Keratinocyte (primary cell): ENCODE data around the gene CCDC171. TPM values are rescaled to one million over a fixed set of nuclear protein-coding genes. Genes with fewer than 3 reads are reported as not detected.

Source experiments
- DNase-seq: peaks from one replicate; pipeline ENCODE4 v3.0.0-alpha.2; 2011; ENCODE audit warnings: low read depth, missing footprints, low spot score
- FAIRE-seq: peaks from 2 replicates; lab custom pipeline; 2011; peaks lifted over from hg19 to GRCh38; lab: Jason Lieb, UNC
- H2AFZ ChIP-seq: 2 replicates; pipeline ENCODE4 v1.6.0; 2012; ENCODE audit warnings: low read length, control low read depth, inconsistent platforms; ENCODE audit not compliant: control insufficient read depth
- H3K27ac ChIP-seq: 2 replicates; pipeline ENCODE4 v1.5.1; 2011; ENCODE audit warnings: low read length; ENCODE audit not compliant: control insufficient read depth, insufficient read depth
- H3K27me3 ChIP-seq: 3 replicates; pipeline ENCODE4 v1.6.0; 2011; ENCODE audit warnings: low read length; ENCODE audit not compliant: control insufficient read depth, insufficient read depth; ENCODE audit errors: extremely low read depth
- H3K36me3 ChIP-seq, 2 experiments: 2 replicates in 1 of 2; 3 replicates in 1 of 2; pipeline ENCODE4 v1.5.1; 2011; ENCODE audit warnings: low read length in 2 of 2, mild to moderate bottlenecking in 1 of 2; ENCODE audit not compliant: control insufficient read depth in 2 of 2, insufficient read depth in 2 of 2; ENCODE audit errors: extremely low read depth in 1 of 2
- H3K4me1 ChIP-seq: 3 replicates; pipeline ENCODE4 v1.5.1; 2011; ENCODE audit warnings: low read length; ENCODE audit not compliant: control insufficient read depth, insufficient read depth; ENCODE audit errors: extremely low read depth
- H3K4me2 ChIP-seq: 3 replicates; pipeline ENCODE4 v1.6.0; 2011; ENCODE audit warnings: low read depth, low read length; ENCODE audit not compliant: control insufficient read depth, insufficient read depth; ENCODE audit errors: extremely low read depth
- H3K4me3 ChIP-seq, 3 experiments: fragments of 200-600 bp in 1 of 3; sonication (generic) in 1 of 3; 2 replicates in 2 of 3; 3 replicates in 1 of 3; pipeline ENCODE4 v1.5.1; 2011 to 2016; ENCODE audit warnings: low read length in 3 of 3, mild to moderate bottlenecking in 3 of 3, control low read depth in 2 of 3, inconsistent platforms in 1 of 3, low read depth in 1 of 3, mixed read lengths in 1 of 3, mixed run types in 1 of 3, moderate library complexity in 1 of 3; ENCODE audit not compliant: control insufficient read depth in 2 of 3, insufficient read depth in 2 of 3; ENCODE audit errors: extremely low read depth in 1 of 3
- H3K79me2 ChIP-seq: 2 replicates; pipeline ENCODE4 v1.6.0; 2012; ENCODE audit warnings: low read length; ENCODE audit not compliant: control insufficient read depth, insufficient read depth
- H3K9ac ChIP-seq: 3 replicates; pipeline ENCODE4 v1.6.0; 2011; ENCODE audit warnings: low read length; ENCODE audit not compliant: control insufficient read depth, insufficient read depth; ENCODE audit errors: extremely low read depth
- H3K9me1 ChIP-seq: 3 replicates; pipeline ENCODE4 v1.6.0; 2011; ENCODE audit warnings: low read length; ENCODE audit not compliant: control insufficient read depth, insufficient read depth; ENCODE audit errors: extremely low read depth
- H3K9me3 ChIP-seq: 2 replicates; pipeline ENCODE4 v1.5.1; 2012; ENCODE audit warnings: low read depth, low read length; ENCODE audit not compliant: control insufficient read depth
- H4K20me1 ChIP-seq: 3 replicates; pipeline ENCODE4 v1.6.0; 2011; ENCODE audit warnings: low read length; ENCODE audit not compliant: control insufficient read depth, insufficient read depth; ENCODE audit errors: extremely low read depth
- EZH2 ChIP-seq: IDR thresholded peaks from one replicate; pipeline ENCODE4 v1.6.1; 2012; ENCODE audit warnings: inconsistent platforms, mild to moderate bottlenecking, low read length, moderate library complexity
- dilution Hi-C: fragments of 300-500 bp; cut with MboI; formaldehyde crosslinking; loops from one replicate; pipeline ENCODE4 v1.7.0; 2020; ENCODE audit warnings: low sequenced_read_pairs; ENCODE audit not compliant: extremely low pct_ligation_motif_present
- polyA plus RNA-seq, 5 experiments: library from polyadenylated mRNA; depleted of rRNA in 3 of 5; stranded (reverse) in 3 of 5; stranded (forward) in 1 of 5; unstranded in 1 of 5; fragments of >200 nt; gene quantifications; 1 replicate in 1 of 5; 2 replicates in 3 of 5; 3 replicates in 1 of 5; pipeline versions ENCODE4 v1.2.1 to v1.2.3, GENCODE V29; 2011 to 2012; ENCODE audit warnings: missing spikeins in 2 of 5, low read depth in 1 of 5, low replicate concordance in 1 of 5
- TF ChIP-seq, protein P1 (sequence below), 3 experiments: IDR thresholded peaks in 1 of 3; conservative IDR thresholded peaks in 1 of 3; optimal IDR thresholded peaks in 1 of 3; 2 replicates in 2 of 3; 3 replicates in 1 of 3; pipeline versions ENCODE3 to v1.5.1; 2011; ENCODE audit warnings: low read length in 3 of 3, mild to moderate bottlenecking in 3 of 3, moderate library complexity in 2 of 3, control low read depth in 1 of 3, inconsistent platforms in 1 of 3; ENCODE audit not compliant: insufficient read depth in 2 of 3; ENCODE audit errors: extremely low read depth in 1 of 3

CCDC171 gene
- polyA plus RNA-seq, 1 donor (not counting 4 experiments of a cell fraction or from before 2014, with no cell fraction given): 0.46 TPM

- Histone ChIP-seq H3K4me2 (no peak overlapping the region), H3K4me1 (peaks cover 16% of the 10 kb centered on the region), H3K27ac (no peak overlapping the region)
These were observed 448.0 kb downstream of the CCDC171 start for GRCh38 chr9:16000811-16001210.

GRCh38 chr9:16001856-16002255 lies 449.0 kb downstream of the CCDC171 start:
- Histone ChIP-seq H3K36me3 (no peaks in the 10 kb centered on the region), H4K20me1 (no peaks in the 10 kb centered on the region), H3K27me3 (no peaks in the 10 kb centered on the region), H3K4me2 (no peak overlapping the region), H3K27ac (no peak overlapping the region), H3K4me1 (peaks cover 16% of the 10 kb centered on the region), H3K9me1 (no peaks in the 10 kb centered on the region), H2AFZ (no peak overlapping the region), H3K4me3 (no peak overlapping the region), H3K79me2 (no peaks in the 10 kb centered on the region), H3K9ac (no peak overlapping the region), H3K9me3 (no peaks in the 10 kb centered on the region)
- DNase-seq (no peak), FAIRE-seq (no peak)
- dilution Hi-C loops: no loop called here
- no peak for TF ChIP-seq EZH2

More at GRCh38 chr9:16000811-16001210, 448.0 kb downstream of the CCDC171 start:
- no peak for TF ChIP-seq EZH2
- TF ChIP-seq, protein P1, sequence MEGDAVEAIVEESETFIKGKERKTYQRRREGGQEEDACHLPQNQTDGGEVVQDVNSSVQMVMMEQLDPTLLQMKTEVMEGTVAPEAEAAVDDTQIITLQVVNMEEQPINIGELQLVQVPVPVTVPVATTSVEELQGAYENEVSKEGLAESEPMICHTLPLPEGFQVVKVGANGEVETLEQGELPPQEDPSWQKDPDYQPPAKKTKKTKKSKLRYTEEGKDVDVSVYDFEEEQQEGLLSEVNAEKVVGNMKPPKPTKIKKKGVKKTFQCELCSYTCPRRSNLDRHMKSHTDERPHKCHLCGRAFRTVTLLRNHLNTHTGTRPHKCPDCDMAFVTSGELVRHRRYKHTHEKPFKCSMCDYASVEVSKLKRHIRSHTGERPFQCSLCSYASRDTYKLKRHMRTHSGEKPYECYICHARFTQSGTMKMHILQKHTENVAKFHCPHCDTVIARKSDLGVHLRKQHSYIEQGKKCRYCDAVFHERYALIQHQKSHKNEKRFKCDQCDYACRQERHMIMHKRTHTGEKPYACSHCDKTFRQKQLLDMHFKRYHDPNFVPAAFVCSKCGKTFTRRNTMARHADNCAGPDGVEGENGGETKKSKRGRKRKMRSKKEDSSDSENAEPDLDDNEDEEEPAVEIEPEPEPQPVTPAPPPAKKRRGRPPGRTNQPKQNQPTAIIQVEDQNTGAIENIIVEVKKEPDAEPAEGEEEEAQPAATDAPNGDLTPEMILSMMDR (optimal IDR thresholded peaks at IDR 0.05 in 1 of 3, IDR thresholded peaks at IDR 0.05 in 1 of 3, conservative IDR thresholded peaks at IDR 0.05 in 1 of 3; ENCODE audit: extremely low read depth in 1 of 3, insufficient read depth in 2 of 3, low read length in 3 of 3): no peak
- Histone ChIP-seq H4K20me1 (no peaks in the 10 kb centered on the region), H3K9me3 (no peaks in the 10 kb centered on the region), H3K4me3 (no peak overlapping the region), H3K79me2 (no peaks in the 10 kb centered on the region), H3K36me3 (no peaks in the 10 kb centered on the region), H3K9ac (no peak overlapping the region), H3K27me3 (no peaks in the 10 kb centered on the region), H3K9me1 (no peaks in the 10 kb centered on the region), H2AFZ (no peak overlapping the region)
- dilution Hi-C loops: no loop called here
- no peak for FAIRE-seq
- DNase-seq: no peak

- Histone ChIP-seq H3K4me1 (peaks cover 16% of the 10 kb centered on the region), H3K4me2 (no peak overlapping the region), H3K4me3 (no peak overlapping the region), H3K79me2 (no peaks in the 10 kb centered on the region), H2AFZ (no peak overlapping the region), H3K9me3 (no peaks in the 10 kb centered on the region), H4K20me1 (no peaks in the 10 kb centered on the region), H3K27me3 (no peaks in the 10 kb centered on the region), H3K9ac (no peak overlapping the region), H3K9me1 (no peaks in the 10 kb centered on the region), H3K27ac (no peak overlapping the region), H3K36me3 (no peaks in the 10 kb centered on the region)
- FAIRE-seq: peak; percentile 87
- dilution Hi-C loops: no loop called here
- DNase-seq: no peak
- TF ChIP-seq EZH2: no peak
- TF ChIP-seq, protein P1 (optimal IDR thresholded peaks at IDR 0.05 in 1 of 3, IDR thresholded peaks at IDR 0.05 in 1 of 3, conservative IDR thresholded peaks at IDR 0.05 in 1 of 3; ENCODE audit: extremely low read depth in 1 of 3, insufficient read depth in 2 of 3, low read length in 3 of 3): no peak
These were observed 450.0 kb downstream of the CCDC171 start for GRCh38 chr9:16002816-16003215.
